ENCODE results near the gene PXT1.
"Not testable (repeated sequence)": the region's sequence is repeated elsewhere in the genome, so short reads cannot be mapped to it uniquely, and the experiment has no call there.

The PXT1 gene

DNA sequence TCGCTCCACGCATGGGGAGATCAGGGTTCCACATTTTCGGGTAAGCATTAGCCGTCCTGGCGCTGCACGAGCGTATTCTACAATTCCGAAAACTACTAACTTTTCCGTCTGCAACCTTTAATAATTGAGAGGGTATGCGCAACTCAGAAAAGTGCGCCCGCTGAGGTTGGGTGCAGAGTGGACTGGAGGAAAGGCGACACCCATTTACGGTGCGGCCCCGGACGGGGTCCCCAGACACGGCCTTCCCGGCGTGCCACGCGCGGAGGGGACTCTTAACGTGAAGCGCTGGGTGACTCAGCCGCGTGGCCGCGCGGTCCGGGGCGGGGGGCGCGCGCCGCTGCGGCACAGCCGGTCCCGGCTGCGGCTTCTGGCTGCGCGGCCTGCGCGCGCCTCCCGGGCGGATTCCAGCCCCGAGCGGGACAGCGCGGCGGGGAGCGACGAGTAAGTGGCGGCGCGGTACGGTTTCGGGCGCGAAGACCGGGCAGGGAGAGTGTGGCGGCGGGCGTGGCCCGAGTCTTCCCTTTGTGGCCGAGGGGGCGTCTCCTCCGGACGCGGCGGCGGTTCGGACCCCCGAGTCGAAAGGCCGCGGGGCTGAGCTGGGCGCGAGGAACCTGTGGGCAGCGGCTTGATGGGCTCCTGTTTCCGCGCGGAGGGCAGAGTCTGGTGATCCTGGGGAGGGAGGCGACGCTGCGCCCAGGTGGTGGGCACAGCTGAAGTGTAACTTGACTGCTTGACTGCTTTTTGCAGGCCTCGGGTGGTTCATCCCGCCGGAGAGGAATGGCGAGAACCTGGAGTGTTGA, at the start of gene PXT1, which contains the start of gene KCTD20:
TSS of gene PXT1 (minus strand) at position 184 of the 800 bp plus-strand sequence. CDS start 16,772 bp downstream, outside the sequence.
TSS of gene KCTD20 (plus strand) at position 330 of the 800 bp plus-strand sequence. CDS start 27,098 bp downstream, outside the sequence.
- no peaks in the 10 kb centered on the region for H3K9me3 ChIP-seq
- H3K4me1 ChIP-seq: peaks cover 19% of the 10 kb centered on the region

GRCh38 chr6:36492092-36492491, 49.4 kb upstream of the PXT1 start:
- Histone ChIP-seq H3K4me1 (peaks cover 7% of the 10 kb centered on the region; the same call in 1 of the 2 replicates), H3K36me3 (replicated peaks) (peaks cover 27% of the 10 kb centered on the region), H3K4me3 (no peak overlapping the region), H3K9me3 (no peaks in the 10 kb centered on the region), H3K27me3 (ENCODE audit: low read depth) (no peaks in the 10 kb centered on the region)
- no peak for DNase-seq (ENCODE audit: low spot score in 2 of 2)
- in situ Hi-C loops (cut with MboI; ENCODE audit: low sequenced_read_pairs): no loop called here

More for the DNA sequence above, at the start of gene PXT1, which contains the start of gene KCTD20:
- in situ Hi-C loops (cut with MboI; ENCODE audit: low sequenced_read_pairs): no loop called here
- DNase-seq (ENCODE audit: low spot score in 2 of 2): peak; percentile 80 to 90
- H3K36me3 ChIP-seq (replicated peaks): no peaks in the 10 kb centered on the region
- H3K27me3 ChIP-seq (ENCODE audit: low read depth): no peaks in the 10 kb centered on the region
- H3K4me3 ChIP-seq: peak within 1 kb of the TSS; percentile 81

DNA sequence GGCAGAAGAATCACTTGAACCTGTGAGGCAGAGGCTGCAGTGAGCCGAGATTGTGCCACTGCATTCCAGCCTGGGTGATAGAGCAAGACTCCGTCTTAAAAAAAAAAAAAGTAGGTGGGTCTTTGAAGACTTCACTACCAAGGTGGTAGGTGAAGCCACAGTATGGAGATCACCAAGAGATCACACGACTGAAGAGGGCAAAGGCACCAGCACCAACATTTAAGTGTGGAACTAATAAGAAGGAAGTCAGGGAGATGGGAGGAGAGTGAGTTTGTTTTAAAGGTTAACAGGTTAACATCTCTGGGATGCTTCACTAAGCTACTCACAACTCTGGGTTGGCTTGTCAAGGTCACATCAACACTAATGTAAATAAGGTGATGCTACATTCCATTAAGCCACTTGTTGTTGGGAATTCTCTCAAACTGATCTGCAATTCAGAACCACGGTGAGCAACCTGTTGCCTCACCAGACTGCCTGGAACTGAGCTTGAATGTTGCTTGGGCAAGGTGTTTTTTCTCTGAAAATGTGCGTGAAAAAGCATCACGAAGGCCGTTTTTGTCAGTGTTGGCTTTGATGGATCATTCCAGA, 48.8 kb upstream of the PXT1 start:
- Histone ChIP-seq H3K9me3 (no peaks in the 10 kb centered on the region), H3K4me1 (peaks cover 7% of the 10 kb centered on the region; the same call in 1 of the 2 replicates), H3K27me3 (ENCODE audit: low read depth) (no peaks in the 10 kb centered on the region), H3K36me3 (replicated peaks) (peaks cover 30% of the 10 kb centered on the region), H3K4me3 (no peak overlapping the region)
- DNase-seq (ENCODE audit: low spot score in 2 of 2): no peak
- in situ Hi-C loops (cut with MboI; ENCODE audit: low sequenced_read_pairs): no loop called here

- DNase-seq (ENCODE audit: low spot score in 2 of 2): no peak
- no peaks in the 10 kb centered on the region for H3K9me3 ChIP-seq
- in situ Hi-C loops (cut with MboI; ENCODE audit: low sequenced_read_pairs): no loop called here
- H3K4me3 ChIP-seq: no peak overlapping the region
- peaks cover 32% of the 10 kb centered on the region for H3K36me3 ChIP-seq (replicated peaks)
- H3K4me1 ChIP-seq: peaks cover 7% of the 10 kb centered on the region; the same call in 1 of the 2 replicates
- H3K27me3 ChIP-seq (ENCODE audit: low read depth): no peaks in the 10 kb centered on the region
Observed at GRCh38 chr6:36489426-36489825, 46.8 kb upstream of the PXT1 start.

- in situ Hi-C loops (cut with MboI; ENCODE audit: low sequenced_read_pairs): no loop called here
- no peaks in the 10 kb centered on the region for H3K27me3 ChIP-seq (ENCODE audit: low read depth)
- DNase-seq (ENCODE audit: low spot score in 2 of 2): no peak
- peaks cover 37% of the 10 kb centered on the region for H3K36me3 ChIP-seq (replicated peaks)
- no peak overlapping the region for H3K4me3 ChIP-seq
- H3K9me3 ChIP-seq: no peaks in the 10 kb centered on the region
- no peaks in the 10 kb centered on the region for H3K4me1 ChIP-seq
Observed at GRCh38 chr6:36488221-36488620, 45.6 kb upstream of the PXT1 start.

GRCh38 chr6:36487698-36488097, 45.0 kb upstream of the PXT1 start:
- no peak for DNase-seq (ENCODE audit: low spot score in 2 of 2)
- peaks cover 37% of the 10 kb centered on the region for H3K36me3 ChIP-seq (replicated peaks)

DNA sequence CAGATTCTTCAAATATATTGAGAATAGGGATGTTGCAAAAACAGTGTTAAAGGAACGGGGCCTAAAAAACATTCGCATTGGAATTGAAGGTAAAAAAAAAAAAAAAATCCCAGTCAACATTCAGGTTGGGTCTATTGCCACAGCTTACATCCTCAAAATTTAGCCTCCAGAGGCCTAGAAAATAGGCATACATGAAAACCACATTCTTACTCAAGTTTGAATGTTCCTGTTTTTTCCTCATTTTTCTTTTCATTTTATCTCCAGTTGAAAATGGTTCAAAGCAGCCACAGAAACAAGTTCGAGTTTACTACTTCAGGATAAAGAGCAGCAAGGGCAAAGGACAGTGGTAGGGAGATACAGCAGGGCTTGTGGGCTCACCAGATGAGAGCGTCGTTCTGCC, 42.1 kb upstream of the PXT1 start:
- DNase-seq (ENCODE audit: low spot score in 2 of 2): no peak
- Histone ChIP-seq H3K9me3 (no peaks in the 10 kb centered on the region), H3K4me3 (no peak overlapping the region), H3K36me3 (replicated peaks) (peaks cover 62% of the 10 kb centered on the region), H3K27me3 (ENCODE audit: low read depth) (no peaks in the 10 kb centered on the region), H3K4me1 (no peaks in the 10 kb centered on the region)
- in situ Hi-C loops (cut with MboI; ENCODE audit: low sequenced_read_pairs): no loop called here

More at GRCh38 chr6:36487698-36488097, 45.0 kb upstream of the PXT1 start:
- no peaks in the 10 kb centered on the region for H3K4me1 ChIP-seq
- H3K9me3 ChIP-seq: no peaks in the 10 kb centered on the region
- no peak overlapping the region for H3K4me3 ChIP-seq
- in situ Hi-C loops (cut with MboI; ENCODE audit: low sequenced_read_pairs): no loop called here
- no peaks in the 10 kb centered on the region for H3K27me3 ChIP-seq (ENCODE audit: low read depth)

DNA sequence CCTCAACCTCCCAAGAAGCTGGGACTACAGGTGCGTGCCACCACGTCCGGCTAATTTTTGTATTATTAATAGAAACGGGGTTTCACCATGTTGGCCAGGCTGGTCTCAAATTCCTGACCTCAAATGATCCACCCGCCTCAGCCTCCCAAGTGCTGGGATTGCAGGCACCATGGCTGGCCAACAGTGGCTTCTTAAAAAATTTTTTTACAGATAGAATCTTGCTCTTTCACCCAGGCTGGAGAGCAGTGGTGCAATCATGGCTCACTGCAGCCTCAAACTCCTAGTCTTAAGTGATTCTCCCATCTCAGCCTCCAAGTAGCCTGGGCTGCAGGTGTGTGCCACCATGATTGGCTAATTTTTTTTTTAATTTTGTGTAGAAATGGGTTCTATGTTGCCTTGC, 40.7 kb upstream of the PXT1 start:
- H3K27me3 ChIP-seq (ENCODE audit: low read depth); H3K4me1 ChIP-seq; in situ Hi-C loops (cut with MboI; ENCODE audit: low sequenced_read_pairs); H3K9me3 ChIP-seq; H3K4me3 ChIP-seq; DNase-seq (ENCODE audit: low spot score in 2 of 2): not testable (repeated sequence)
- peaks cover 73% of the 10 kb centered on the region for H3K36me3 ChIP-seq (replicated peaks)

GRCh38 chr6:36479256-36479655, 36.6 kb upstream of the PXT1 start:
- Histone ChIP-seq H3K36me3 (replicated peaks) (peaks cover 46% of the 10 kb centered on the region), H3K4me3 (no peak overlapping the region), H3K4me1 (peaks cover 18% of the 10 kb centered on the region), H3K9me3 (no peaks in the 10 kb centered on the region), H3K27me3 (ENCODE audit: low read depth) (no peaks in the 10 kb centered on the region)
- DNase-seq (ENCODE audit: low spot score in 2 of 2): no peak
- in situ Hi-C loops (cut with MboI; ENCODE audit: low sequenced_read_pairs): no loop called here

- Histone ChIP-seq H3K4me1 (peaks cover 18% of the 10 kb centered on the region), H3K4me3 (no peak overlapping the region), H3K36me3 (replicated peaks) (peaks cover 45% of the 10 kb centered on the region), H3K27me3 (ENCODE audit: low read depth) (no peaks in the 10 kb centered on the region), H3K9me3 (no peaks in the 10 kb centered on the region)
- in situ Hi-C loops (cut with MboI; ENCODE audit: low sequenced_read_pairs): no loop called here
- DNase-seq (ENCODE audit: low spot score in 2 of 2): no peak
Observed at GRCh38 chr6:36478051-36478526, 35.4 kb upstream of the PXT1 start.

DNA sequence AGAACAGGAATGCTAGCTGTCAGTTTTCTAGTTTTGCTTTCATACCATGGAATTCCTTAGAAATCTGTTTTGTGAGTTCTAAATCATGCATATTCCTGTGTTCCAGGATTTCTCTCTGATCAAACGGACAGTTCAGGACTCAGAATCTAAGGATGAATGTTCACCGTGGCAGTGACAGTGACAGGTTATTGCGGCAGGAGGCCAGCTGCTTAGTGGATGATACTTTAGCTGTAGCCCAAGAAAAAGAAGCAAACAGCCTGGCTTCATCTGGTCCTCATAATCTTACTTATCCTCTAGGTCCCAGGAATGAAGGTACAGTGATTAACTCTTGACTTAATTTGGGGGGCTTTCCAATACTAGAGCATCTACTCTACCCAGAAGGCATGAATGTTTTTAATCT, 27.3 kb upstream of the PXT1 start:
- Histone ChIP-seq H3K9me3 (no peaks in the 10 kb centered on the region), H3K27me3 (ENCODE audit: low read depth) (no peaks in the 10 kb centered on the region), H3K4me1 (peaks cover under 1% of the 10 kb centered on the region), H3K4me3 (no peak overlapping the region), H3K36me3 (replicated peaks) (peaks cover 23% of the 10 kb centered on the region)
- no peak for DNase-seq (ENCODE audit: low spot score in 2 of 2)
- in situ Hi-C loops (cut with MboI; ENCODE audit: low sequenced_read_pairs): no loop called here

DNA sequence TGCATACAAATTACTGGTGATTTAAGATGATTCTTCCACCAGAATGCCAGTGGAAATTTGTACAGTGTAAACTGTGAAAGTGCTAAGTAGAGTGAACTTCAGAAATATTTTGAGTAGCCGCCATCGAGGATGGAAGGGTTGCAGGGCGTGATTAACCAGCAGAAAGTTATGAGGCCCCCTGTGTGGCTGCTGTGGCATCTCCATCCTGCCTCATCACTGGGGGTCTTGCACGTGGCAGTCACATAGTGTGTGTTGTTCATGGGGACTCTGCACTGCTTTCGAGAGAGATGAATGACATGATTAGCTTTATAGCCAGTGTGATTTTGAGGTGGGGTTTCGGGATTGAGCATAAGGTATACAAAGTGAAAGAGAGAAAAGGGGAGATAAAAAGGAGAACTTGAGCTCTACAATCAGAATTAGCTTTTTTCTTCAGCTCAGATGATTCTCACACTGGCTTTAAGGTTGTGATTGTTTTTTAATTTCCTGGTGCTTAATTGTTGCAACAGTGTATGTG, 26.6 kb upstream of the PXT1 start:
- peaks cover 23% of the 10 kb centered on the region for H3K36me3 ChIP-seq (replicated peaks)
- in situ Hi-C loops (cut with MboI; ENCODE audit: low sequenced_read_pairs): no loop called here

GRCh38 chr6:36467625-36468024, 25.0 kb upstream of the PXT1 start:
- H3K4me1 ChIP-seq: peaks cover 15% of the 10 kb centered on the region
- DNase-seq (ENCODE audit: low spot score in 2 of 2): no peak
- no peaks in the 10 kb centered on the region for H3K27me3 ChIP-seq (ENCODE audit: low read depth)
- no peak overlapping the region for H3K4me3 ChIP-seq
- H3K9me3 ChIP-seq: no peaks in the 10 kb centered on the region
- H3K36me3 ChIP-seq (replicated peaks): peaks cover 21% of the 10 kb centered on the region
- in situ Hi-C loops (cut with MboI; ENCODE audit: low sequenced_read_pairs): no loop called here

More for the DNA sequence above, 26.6 kb upstream of the PXT1 start:
- DNase-seq (ENCODE audit: low spot score in 2 of 2): no peak
- Histone ChIP-seq H3K4me3 (no peak overlapping the region), H3K4me1 (peaks cover 7% of the 10 kb centered on the region), H3K9me3 (no peaks in the 10 kb centered on the region), H3K27me3 (ENCODE audit: low read depth) (no peaks in the 10 kb centered on the region)

DNA sequence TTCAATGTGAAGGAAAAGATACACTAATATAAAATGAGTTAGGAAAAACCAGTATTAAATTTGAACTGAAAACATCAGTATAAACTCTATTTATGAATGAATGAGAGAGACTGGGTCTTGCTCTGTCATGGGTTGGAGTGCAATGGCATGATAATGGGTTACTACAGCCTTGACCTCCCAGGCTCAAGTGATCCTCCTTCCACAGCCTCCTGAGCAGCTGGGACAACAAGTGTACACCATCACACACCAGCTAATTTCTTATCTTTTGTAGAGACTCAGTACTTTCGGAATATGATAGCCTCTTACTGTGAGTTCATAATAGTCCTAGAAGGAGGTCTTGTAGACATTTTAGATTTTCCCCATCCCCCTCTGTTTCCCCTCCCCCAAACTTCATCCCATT, 21.6 kb upstream of the PXT1 start:
- no peaks in the 10 kb centered on the region for H3K27me3 ChIP-seq (ENCODE audit: low read depth)
- 0 out of 2 replicates have a peak, but pooled peaks cover 2% of the 10 kb centered on the region for H3K36me3 ChIP-seq (replicated peaks)
- DNase-seq (ENCODE audit: low spot score in 2 of 2): no peak
- peaks cover 21% of the 10 kb centered on the region for H3K4me1 ChIP-seq
- H3K9me3 ChIP-seq: no peaks in the 10 kb centered on the region
- in situ Hi-C loops (cut with MboI; ENCODE audit: low sequenced_read_pairs): no loop called here
- no peak overlapping the region for H3K4me3 ChIP-seq
